GM18517 (cell line): Measurements from ENCODE around the gene CGA.

Experiments
- ATAC-seq: cut with Tn5 transposase; IDR thresholded peaks from one replicate; pipeline ENCODE4 v1.9.1; 2021; ENCODE audit warnings: mild to moderate bottlenecking, moderate library complexity; ENCODE audit not compliant: unreplicated experiment

The CGA gene

GRCh38 chr6:87089135-87089534, 5.8 kb downstream of the CGA start:
- no peak for ATAC-seq

GRCh38 chr6:87088076-87088475, 6.8 kb downstream of the CGA start:
- peak; percentile 66 for ATAC-seq

GRCh38 chr6:87082160-87082721, 12.7 kb downstream of the CGA start:
- no peak for ATAC-seq

- peak; percentile 81 for ATAC-seq
Measured at GRCh38 chr6:87078983-87079616, 15.8 kb downstream of the CGA start.

GRCh38 chr6:87075168-87075567, 19.7 kb downstream of the CGA start:
- no peak for ATAC-seq

- no peak for ATAC-seq
Measured at GRCh38 chr6:87074101-87074621, 20.7 kb downstream of the CGA start.

- ATAC-seq: no peak
Measured at GRCh38 chr6:87071683-87072082, 23.2 kb downstream of the CGA start.

GRCh38 chr6:87070741-87071140, 24.2 kb downstream of the CGA start:
- no peak for ATAC-seq

GRCh38 chr6:87068795-87069194, 26.1 kb downstream of the CGA start:
- ATAC-seq: no peak

- no peak for ATAC-seq
Measured at GRCh38 chr6:87066449-87067333, 28.2 kb downstream of the CGA start.

- ATAC-seq: no peak
Measured at GRCh38 chr6:87065117-87065516, 29.8 kb downstream of the CGA start.

- ATAC-seq: no peak
Measured at GRCh38 chr6:87059943-87060342, 35.0 kb downstream of the CGA start.

GRCh38 chr6:87054143-87054833, 40.6 kb downstream of the CGA start:
- no peak for ATAC-seq

GRCh38 chr6:87053312-87053711, 41.6 kb downstream of the CGA start:
- no peak for ATAC-seq

- ATAC-seq: peak; percentile 81
Measured at GRCh38 chr6:87049779-87050178, 45.1 kb downstream of the CGA start.

- ATAC-seq: no peak
Measured at GRCh38 chr6:87045521-87046075, 49.3 kb downstream of the CGA start.

GRCh38 chr6:87040729-87041128, 54.2 kb downstream of the CGA start:
- no peak for ATAC-seq
